Lower lobe of right lung (tissue), 2 donors: ENCODE measurements around the gene C10orf105. TPM values are rescaled to one million over a fixed set of nuclear protein-coding genes. Genes with fewer than 3 reads are reported as not detected.

ENCODE experiments used
- ATAC-seq, 2 donors: fragments of 200-7000 bp; cut with Tn5 transposase; one replicate each; pipeline ENCODE4 v1.9.1; 2020 to 2022; ENCODE audit warnings: mild to moderate bottlenecking in 2 of 2, moderate library complexity in 2 of 2
- DNase-seq: peaks from one replicate; pipeline ENCODE4 v3.0.0-alpha.2; 2020
- H3K27ac ChIP-seq: fragments of 200-600 bp; one replicate; pipeline ENCODE4 v1.8.0; 2022
- H3K27me3 ChIP-seq: fragments of 200-600 bp; one replicate; pipeline ENCODE4 v1.8.0; 2022; ENCODE audit warnings: low read depth
- H3K36me3 ChIP-seq: fragments of 200-600 bp; one replicate; pipeline ENCODE4 v1.8.0; 2022; ENCODE audit warnings: mild to moderate bottlenecking
- H3K4me1 ChIP-seq: fragments of 200-600 bp; one replicate; pipeline ENCODE4 v1.8.0; 2022
- H3K4me3 ChIP-seq: fragments of 200-600 bp; one replicate; pipeline ENCODE4 v1.8.0; 2022; ENCODE audit warnings: mild to moderate bottlenecking
- H3K9me3 ChIP-seq: fragments of 200-600 bp; one replicate; pipeline ENCODE4 v1.8.0; 2022
- intact Hi-C: fragments of 100-400 bp; cut with DNase I; formaldehyde crosslinking; loops from one replicate; pipeline ENCODE4 v1.11.0; 2022
- total RNA-seq: library from RNA; stranded (reverse); fragmentation: NEBNext Ultra II Directional; extraction: Animal tissue kit (Norgen Biotek cat#: 25700); gene quantifications from one replicate; pipeline ENCODE4 v1.2.1, GENCODE V29; 2021
- TF ChIP-seq, protein P1 (sequence below): fragments of 200-600 bp; IDR thresholded peaks from one replicate; pipeline ENCODE4 v1.8.0; 2022; ENCODE audit warnings: antibody characterized with exemption, mild to moderate bottlenecking
- donor health status: DM: no; HTN: yes; CAD: no; lungs with severe emphysema.

C10orf105 gene
- total RNA-seq, 1 donor from 2014 or later, result 0.32 TPM

DNA sequence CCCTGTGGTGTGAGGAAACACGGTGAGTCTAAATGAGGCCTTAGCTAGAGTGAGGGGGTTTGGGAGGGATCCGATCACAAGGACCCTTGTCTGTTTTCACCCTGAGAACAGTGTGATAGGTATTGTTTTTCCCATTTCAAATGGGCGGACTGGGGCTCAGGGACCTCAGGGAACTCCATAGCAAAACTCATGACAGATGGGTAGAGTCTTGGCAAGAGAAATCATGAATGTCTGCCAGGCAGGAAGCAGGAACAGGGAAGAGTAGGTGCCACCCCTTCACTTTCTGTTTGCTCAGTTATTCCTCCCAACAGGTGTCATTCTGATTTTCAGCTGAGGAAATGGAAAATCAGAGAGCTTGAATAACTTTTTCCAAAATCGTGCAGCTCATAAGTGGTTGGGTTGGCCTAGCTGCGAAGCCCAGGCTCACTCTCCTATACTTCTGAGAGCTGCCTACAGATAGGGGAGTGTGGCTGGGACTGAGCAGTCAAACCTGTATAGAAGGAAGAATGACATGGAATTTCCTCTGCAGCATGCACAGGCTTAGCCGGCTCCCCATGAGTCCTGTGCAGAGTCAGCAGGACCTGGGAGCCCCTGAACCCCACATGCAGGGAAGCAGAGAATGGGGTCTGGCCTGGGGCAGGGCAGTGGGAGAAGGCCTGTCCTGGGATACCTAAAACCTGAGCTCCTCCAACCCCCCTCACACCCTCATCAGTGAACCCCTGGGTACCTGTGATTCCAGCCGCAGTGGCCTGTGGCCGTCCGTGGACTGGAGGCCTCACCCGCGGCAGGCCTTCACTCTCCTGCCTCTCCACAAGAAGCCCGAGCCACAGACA lies 17.6 kb upstream of the C10orf105 start:
- peaks cover 52% of the 10 kb centered on the region for H3K4me1 ChIP-seq
- H3K36me3 ChIP-seq, result no peaks in the 10 kb centered on the region
- intact Hi-C loops, result no loop called here
- ATAC-seq, result peak; percentile 9 to 35
- TF ChIP-seq, protein P1, sequence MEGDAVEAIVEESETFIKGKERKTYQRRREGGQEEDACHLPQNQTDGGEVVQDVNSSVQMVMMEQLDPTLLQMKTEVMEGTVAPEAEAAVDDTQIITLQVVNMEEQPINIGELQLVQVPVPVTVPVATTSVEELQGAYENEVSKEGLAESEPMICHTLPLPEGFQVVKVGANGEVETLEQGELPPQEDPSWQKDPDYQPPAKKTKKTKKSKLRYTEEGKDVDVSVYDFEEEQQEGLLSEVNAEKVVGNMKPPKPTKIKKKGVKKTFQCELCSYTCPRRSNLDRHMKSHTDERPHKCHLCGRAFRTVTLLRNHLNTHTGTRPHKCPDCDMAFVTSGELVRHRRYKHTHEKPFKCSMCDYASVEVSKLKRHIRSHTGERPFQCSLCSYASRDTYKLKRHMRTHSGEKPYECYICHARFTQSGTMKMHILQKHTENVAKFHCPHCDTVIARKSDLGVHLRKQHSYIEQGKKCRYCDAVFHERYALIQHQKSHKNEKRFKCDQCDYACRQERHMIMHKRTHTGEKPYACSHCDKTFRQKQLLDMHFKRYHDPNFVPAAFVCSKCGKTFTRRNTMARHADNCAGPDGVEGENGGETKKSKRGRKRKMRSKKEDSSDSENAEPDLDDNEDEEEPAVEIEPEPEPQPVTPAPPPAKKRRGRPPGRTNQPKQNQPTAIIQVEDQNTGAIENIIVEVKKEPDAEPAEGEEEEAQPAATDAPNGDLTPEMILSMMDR, result no peak
- no peak for DNase-seq
- H3K27me3 ChIP-seq, result no peaks in the 10 kb centered on the region
- H3K4me3 ChIP-seq, result no peak overlapping the region
- H3K27ac ChIP-seq, result peak overlapping the region; percentile 77
- no peaks in the 10 kb centered on the region for H3K9me3 ChIP-seq

- Histone ChIP-seq H3K4me1 (peaks cover 48% of the 10 kb centered on the region), H3K27me3 (no peaks in the 10 kb centered on the region), H3K36me3 (no peaks in the 10 kb centered on the region), H3K4me3 (no peak overlapping the region), H3K9me3 (no peaks in the 10 kb centered on the region), H3K27ac (peak overlapping the region; percentile 77)
- ATAC-seq (no peak), DNase-seq (no peak)
- intact Hi-C loops, result no loop called here
- TF ChIP-seq, protein P1, result no peak
Observed at GRCh38 chr10:71736570-71736952, 17.0 kb upstream of the C10orf105 start.

DNA sequence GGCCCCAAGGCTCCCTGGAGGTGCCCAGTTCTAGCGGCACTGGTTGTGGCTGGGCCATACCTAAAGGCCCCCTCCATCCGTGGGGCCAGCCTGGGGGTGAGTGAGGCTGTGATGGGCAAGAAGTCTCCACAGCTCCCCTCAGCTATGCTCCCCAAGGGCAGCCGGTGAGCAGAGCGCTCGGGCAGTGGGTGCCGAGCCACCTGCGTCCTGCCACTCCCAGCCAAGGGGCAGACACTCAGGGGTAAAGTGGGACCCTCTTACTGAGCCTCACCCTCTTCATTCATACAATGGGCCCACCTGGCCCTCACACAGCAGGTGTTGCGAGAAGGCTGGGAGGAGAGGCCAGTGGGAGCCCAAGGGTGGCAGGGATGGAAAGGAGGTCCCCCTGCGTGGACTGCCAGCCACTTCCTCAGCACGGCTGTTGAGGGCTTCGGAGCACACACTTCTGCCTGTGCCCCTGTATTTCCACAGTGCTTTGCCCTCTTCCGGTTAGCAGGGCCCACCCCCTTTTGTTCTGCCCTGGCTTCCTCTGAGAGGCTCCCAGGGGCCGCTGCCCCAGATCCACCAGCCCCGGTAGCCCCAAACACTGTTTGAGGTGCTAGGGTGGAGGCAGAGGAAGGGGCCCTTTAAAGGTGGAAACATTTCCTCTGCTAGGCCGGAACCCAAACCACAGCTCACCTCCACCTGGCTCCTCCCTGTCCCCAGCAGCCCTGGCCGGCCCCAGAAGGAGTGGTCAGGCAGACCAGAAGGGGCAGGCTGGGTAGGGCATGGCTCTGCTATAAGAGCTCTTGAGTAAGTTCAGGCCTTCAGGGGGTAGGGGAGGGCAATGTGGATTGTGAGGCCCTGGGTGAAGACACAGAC lies 16.4 kb upstream of the C10orf105 start:
- ATAC-seq (peak; percentile 55 to 68), DNase-seq (no peak)
- intact Hi-C loops, result no loop called here
- Histone ChIP-seq H3K9me3 (no peaks in the 10 kb centered on the region), H3K4me3 (no peak overlapping the region), H3K27ac (peak overlapping the region; percentile 77), H3K36me3 (no peaks in the 10 kb centered on the region), H3K27me3 (no peaks in the 10 kb centered on the region), H3K4me1 (peaks cover 45% of the 10 kb centered on the region)
- TF ChIP-seq, protein P1, result no peak

DNA sequence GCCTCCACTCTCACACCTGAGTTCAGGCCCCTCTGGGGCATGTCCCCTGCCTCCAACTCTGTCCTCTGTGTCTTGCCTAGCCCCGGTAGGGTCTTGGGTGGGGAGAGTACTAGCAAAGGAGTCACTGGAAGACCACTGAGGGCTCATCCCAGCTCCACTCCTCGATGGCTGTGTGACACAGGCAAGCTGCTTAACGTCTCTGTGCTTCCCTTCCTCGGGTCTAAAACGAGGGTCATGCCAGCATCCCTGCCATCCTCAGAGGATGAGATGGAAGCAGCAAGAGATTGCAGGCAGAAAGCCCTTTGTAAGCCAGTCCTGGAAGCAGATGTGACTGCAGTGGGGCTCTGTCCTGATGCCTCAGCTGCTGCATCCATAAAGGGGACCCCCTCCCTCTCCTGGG lies 15.2 kb upstream of the C10orf105 start:
- TF ChIP-seq, protein P1, result no peak
- H3K27me3 ChIP-seq, result no peaks in the 10 kb centered on the region
- H3K4me3 ChIP-seq, result no peak overlapping the region
- H3K27ac ChIP-seq, result peak overlapping the region; percentile 77
- no peak for ATAC-seq
- intact Hi-C loops, result no loop called here
- H3K36me3 ChIP-seq, result no peaks in the 10 kb centered on the region
- H3K9me3 ChIP-seq, result no peaks in the 10 kb centered on the region
- DNase-seq, result no peak
- H3K4me1 ChIP-seq, result peaks cover 43% of the 10 kb centered on the region

- H3K4me3 ChIP-seq, result no peak overlapping the region
- peaks cover 54% of the 10 kb centered on the region for H3K4me1 ChIP-seq
- TF ChIP-seq, protein P1, result no peak
- DNase-seq, result no peak
- no peaks in the 10 kb centered on the region for H3K27me3 ChIP-seq
- H3K9me3 ChIP-seq, result no peaks in the 10 kb centered on the region
- no peaks in the 10 kb centered on the region for H3K36me3 ChIP-seq
- intact Hi-C loops, result no loop called here
- no peak overlapping the region for H3K27ac ChIP-seq
- ATAC-seq, result no peak
Observed at GRCh38 chr10:71731791-71732190, 12.2 kb upstream of the C10orf105 start.
